ENCODE results near the gene MDM4.

GRCh38 chr1:204529371-204529895 is 13.2 kb downstream of the MDM4 start:
- TF ChIP-seq BHLHE40 (IDR thresholded peaks at IDR 0.05; ENCODE audit: borderline replicate concordance) (no peak), LEF1 (IDR thresholded peaks at IDR 0.05; ENCODE audit: borderline replicate concordance) (no peak), FOXK2 (IDR thresholded peaks at IDR 0.05) (no peak), NFRKB (IDR thresholded peaks at IDR 0.05) (no peak), ELF4 (IDR thresholded peaks at IDR 0.05) (no peak), ZNF384 (IDR thresholded peaks at IDR 0.05) (no peak), SUZ12 (IDR thresholded peaks at IDR 0.05) (no peak), HDGF (IDR thresholded peaks at IDR 0.05; ENCODE audit: borderline replicate concordance) (no peak), TARDBP (IDR thresholded peaks at IDR 0.05) (no peak), L3MBTL2 (conservative IDR thresholded peaks at IDR 0.05) (no peak)
